GM21619 (cell line): ENCODE data around the gene PDE9A.
"Not testable (repeated sequence)": the region's sequence is repeated elsewhere in the genome, so short reads cannot be mapped to it uniquely, and the experiment has no call there.

ENCODE experiments used
- ATAC-seq: cut with Tn5 transposase; IDR thresholded peaks from one replicate; pipeline ENCODE4 v1.9.1; 2021; ENCODE audit not compliant: unreplicated experiment

The PDE9A gene

GRCh38 chr21:42624095-42624790 is 29.2 kb upstream of the PDE9A start:
- ATAC-seq: no peak

DNA sequence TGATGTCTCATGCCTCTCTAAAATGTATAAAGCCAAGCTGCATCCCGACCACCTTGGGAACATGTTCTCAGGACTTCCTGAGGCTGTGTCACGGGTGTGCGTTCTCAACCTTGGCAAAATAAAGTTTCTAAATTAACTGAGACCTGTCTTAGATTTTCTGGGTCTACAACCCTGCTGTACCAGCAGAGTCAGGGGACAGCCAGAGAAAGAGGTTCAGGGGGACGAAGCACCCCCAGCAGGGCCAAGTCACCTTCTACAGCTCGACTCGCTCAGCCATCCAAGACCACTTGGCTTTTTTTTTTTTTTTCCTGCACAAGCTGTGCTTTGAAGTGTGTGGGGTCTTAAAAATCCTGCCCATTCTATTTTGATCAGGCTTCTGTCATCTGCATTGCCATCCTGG is 28.5 kb upstream of the PDE9A start:
- no peak for ATAC-seq

DNA sequence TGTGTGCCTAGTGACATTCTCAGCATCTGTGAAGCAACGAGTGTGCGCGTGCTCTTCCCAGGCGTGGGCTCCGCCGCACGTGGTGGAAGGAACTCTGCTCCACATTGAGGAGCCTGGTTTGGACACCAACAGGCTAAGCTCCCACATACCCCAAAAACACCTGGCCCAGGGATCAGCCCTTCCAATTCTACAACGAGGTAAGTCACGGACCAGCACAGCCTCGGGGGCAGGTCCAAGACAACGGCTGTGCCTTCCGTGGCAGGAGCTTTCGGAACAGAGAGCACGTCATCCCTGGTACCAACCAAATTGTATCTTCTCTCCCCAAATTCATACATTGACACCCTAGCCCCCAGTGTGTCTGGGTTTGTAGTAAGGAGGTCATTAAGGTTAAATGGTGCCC is 27.2 kb upstream of the PDE9A start:
- no peak for ATAC-seq

DNA sequence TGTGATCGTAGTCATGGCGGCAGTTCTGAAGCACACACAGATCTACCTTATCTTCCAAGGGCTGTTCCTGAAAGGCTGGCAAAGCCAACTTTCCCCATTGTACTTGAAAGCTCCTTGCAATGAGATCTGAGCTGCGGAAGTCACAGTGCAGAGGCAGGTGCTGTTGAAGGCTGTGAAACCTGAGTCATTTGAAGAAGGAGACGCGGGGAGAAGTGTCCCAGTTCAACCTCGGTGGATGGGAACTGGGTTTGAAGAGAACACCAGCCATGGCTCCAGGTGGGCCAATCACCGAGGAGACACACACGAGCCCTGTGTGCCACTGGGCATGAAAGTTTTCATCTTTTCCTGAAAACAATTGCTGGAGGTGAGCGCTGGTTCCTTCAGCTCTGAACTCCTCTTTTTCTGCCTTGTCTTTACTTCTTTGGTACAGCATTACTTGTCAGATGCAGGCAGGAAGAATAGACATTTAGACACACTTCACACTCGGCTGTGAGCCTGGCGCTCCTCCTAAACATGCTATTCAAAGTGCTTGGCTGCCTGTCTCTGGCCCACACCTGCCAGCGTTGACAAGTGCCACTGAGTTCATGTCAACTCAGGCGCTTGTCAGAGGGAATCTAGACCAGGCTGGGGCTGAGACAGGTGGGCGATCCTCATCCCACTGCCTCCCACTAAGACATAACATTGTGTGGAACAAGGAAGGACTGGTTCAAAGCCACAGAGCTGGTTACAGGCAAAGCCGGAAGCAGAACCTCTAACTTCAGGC is 25.7 kb upstream of the PDE9A start:
- ATAC-seq: no peak

DNA sequence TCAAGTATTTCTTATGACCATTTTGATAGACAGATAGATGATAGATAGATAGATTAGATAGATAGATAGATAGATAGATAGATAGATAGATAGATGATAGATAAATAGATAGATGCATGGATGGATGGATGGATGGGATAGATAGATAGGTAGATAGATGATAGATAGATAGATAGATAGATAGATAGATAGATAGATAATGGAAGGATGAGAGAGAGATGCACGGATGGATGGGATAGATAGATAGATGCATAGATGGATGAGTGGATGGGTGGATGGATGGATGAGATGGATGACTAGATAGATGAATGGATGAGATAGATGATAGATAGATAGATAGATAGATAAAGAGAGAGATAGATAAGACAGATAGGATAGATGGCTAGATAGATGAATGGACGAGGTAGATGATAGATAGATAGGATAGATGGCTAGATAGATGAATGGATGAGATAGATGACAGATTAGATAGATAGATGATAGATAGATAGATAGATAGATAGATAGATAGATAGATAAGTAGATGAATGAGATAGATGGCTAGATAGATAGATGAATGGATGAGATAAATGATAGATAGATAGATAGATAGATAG is 24.9 kb upstream of the PDE9A start:
- not testable (repeated sequence) for ATAC-seq

- ATAC-seq: no peak
Measured at GRCh38 chr21:42629933-42630589, 23.4 kb upstream of the PDE9A start.

- ATAC-seq: no peak
Measured at GRCh38 chr21:42630626-42631025, 22.8 kb upstream of the PDE9A start.

GRCh38 chr21:42631142-42631541 is 22.3 kb upstream of the PDE9A start:
- ATAC-seq: no peak

- ATAC-seq: no peak
Measured at GRCh38 chr21:42632336-42632751, 21.1 kb upstream of the PDE9A start.

DNA sequence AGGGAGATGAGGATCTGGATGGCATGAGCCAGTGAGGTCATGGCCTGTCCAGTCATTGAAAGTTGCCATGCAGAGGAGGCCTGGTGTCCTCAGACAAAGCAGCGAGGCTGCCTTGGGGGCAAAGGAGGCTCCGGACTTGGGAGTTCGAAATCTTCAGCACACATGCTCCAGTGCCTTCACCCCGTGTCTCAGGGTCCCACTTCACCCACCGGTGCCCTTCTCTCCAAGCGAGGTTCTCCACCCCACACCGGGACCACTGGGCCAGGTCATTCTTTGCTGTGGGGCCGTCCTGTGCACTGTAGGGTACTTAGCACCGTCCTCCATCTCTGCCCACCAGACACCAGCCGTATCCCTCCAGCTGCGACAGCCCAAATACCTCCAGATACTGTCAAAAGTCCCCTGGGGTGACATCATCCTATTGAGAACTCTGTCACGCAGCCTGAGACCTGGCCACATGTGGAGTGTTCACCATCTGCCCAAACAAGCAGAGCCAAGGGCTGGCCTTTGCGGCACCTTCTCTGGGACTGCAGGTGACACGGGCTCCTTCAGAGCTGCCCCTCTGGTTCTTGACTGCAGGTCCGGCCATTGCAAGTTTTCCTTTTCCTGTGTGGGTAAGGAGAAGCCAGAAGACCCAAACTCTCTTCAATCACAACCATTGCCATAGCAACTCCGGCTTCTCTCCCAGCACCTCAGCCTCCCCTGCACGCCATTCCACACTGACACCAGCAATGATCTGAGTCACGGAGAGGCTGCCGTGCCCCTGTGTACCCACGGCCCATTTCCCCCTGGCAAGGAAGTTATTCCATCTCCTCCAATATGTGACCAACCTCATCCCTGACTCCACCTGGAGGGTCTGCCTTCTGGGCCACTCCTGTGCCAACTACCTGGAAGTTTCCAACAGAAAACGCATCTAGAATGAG is 20.4 kb upstream of the PDE9A start:
- ATAC-seq: no peak

- no peak for ATAC-seq
Measured at GRCh38 chr21:42633858-42634257, 19.6 kb upstream of the PDE9A start.

DNA sequence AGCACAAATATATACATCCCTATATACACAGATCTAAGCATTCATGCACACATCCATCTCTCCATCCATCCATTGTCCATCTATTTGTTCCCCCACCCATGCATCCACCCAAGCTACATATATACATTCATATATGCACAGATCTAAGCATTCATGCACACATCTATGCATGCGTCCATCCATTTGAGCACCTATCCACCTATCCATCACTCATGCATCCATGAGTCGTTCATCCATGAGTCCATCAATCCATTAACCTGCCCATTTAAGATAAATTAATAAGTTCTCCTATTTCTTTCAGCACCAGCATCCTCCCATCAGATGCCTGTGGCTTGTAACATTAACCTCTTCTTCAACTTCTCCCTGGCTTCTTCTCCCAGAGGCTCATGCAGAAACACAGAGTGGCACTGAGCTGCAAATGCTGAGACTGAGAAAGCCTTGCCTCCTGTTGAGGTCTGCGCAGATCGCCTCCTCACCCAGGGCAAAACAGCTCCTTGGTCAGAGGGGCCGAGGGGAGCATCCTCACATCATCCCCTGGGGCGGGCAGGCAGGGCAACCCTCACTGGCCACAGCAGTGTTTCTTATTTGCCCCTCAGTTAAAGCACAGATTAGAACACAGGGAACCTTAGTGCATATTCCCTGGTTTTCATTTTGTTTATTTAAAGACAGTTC is 17.4 kb upstream of the PDE9A start:
- ATAC-seq: no peak

DNA sequence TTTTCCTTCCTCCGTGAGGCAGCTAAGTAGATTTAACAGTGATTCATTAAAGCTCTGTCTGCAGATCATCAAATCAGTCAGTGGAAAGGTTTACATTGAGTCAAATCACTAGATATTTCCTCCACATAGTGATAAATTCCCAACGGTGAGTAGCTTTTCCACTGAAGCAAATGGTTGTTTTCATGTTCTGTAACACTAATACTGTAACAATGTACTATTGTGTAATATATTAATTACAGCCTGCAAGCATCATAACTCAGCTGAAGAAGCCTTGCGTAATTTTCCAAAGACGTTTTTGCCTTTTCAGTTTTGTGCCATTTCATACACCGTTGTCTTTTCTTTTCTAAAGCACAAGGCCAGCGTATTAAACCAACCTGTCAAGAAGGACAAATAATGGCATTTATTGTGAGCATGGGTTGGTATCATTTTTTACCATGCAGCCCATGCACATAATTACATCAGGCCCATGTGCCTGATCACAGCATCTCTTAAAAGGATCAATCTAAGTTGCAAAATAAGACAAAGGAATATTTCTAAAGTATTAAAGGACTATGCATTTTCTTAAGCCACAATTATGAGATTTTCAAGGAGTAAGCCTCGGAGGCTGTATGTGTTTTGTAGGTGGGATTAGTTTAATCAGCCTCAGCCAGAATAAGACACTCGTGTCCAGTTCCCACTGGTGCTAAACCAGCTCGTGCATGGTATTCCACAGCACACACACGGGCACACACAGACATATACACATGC is 16.7 kb upstream of the PDE9A start:
- no peak for ATAC-seq

- ATAC-seq: no peak
Measured at GRCh38 chr21:42637267-42638041, 16.0 kb upstream of the PDE9A start.

- ATAC-seq: no peak
Measured at GRCh38 chr21:42638266-42638863, 15.1 kb upstream of the PDE9A start.

GRCh38 chr21:42639646-42640152 is 13.7 kb upstream of the PDE9A start:
- ATAC-seq: no peak

- no peak for ATAC-seq
Measured at GRCh38 chr21:42640486-42640885, 12.9 kb upstream of the PDE9A start.
